ENCODE data around the gene MAPK8IP1. TPM values are rescaled to one million over a fixed set of nuclear protein-coding genes. Genes with fewer than 3 reads are reported as not detected.

The MAPK8IP1 gene
- total RNA-seq, 1 donor from 2014 or later: 48.1 TPM

- Mint-ChIP-seq H3K27ac (no peak overlapping the region), H3K27me3 (no peaks in the 10 kb centered on the region), H3K4me1 (ENCODE audit: low read depth) (no peaks in the 10 kb centered on the region), H3K36me3 (ENCODE audit: insufficient read depth) (peaks cover 14% of the 10 kb centered on the region), H3K4me3 (ENCODE audit: low read depth) (no peak overlapping the region), H3K9me3 (ENCODE audit: low read depth) (no peaks in the 10 kb centered on the region)
- TF ChIP-seq, protein P1, sequence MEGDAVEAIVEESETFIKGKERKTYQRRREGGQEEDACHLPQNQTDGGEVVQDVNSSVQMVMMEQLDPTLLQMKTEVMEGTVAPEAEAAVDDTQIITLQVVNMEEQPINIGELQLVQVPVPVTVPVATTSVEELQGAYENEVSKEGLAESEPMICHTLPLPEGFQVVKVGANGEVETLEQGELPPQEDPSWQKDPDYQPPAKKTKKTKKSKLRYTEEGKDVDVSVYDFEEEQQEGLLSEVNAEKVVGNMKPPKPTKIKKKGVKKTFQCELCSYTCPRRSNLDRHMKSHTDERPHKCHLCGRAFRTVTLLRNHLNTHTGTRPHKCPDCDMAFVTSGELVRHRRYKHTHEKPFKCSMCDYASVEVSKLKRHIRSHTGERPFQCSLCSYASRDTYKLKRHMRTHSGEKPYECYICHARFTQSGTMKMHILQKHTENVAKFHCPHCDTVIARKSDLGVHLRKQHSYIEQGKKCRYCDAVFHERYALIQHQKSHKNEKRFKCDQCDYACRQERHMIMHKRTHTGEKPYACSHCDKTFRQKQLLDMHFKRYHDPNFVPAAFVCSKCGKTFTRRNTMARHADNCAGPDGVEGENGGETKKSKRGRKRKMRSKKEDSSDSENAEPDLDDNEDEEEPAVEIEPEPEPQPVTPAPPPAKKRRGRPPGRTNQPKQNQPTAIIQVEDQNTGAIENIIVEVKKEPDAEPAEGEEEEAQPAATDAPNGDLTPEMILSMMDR (IDR thresholded peaks at IDR 0.05; ENCODE audit: unreplicated experiment): no peak
- DNase-seq (ENCODE audit: low spot score, unreplicated experiment): no peak
Measured at GRCh38 chr11:45949992-45950407, 64.5 kb downstream of the MAPK8IP1 start.

Other genes with a start within 250 kb of the MAPK8IP1 start
- 0.31 and 0.36 TPM in 2 replicates for gene CHST1, start 220.0 kb upstream of the MAPK8IP1 start, total RNA-seq
- gene SLC35C1, start 80.5 kb upstream of the MAPK8IP1 start, total RNA-seq: 12.8 and 14.0 TPM in 2 replicates
- 34.1 and 34.8 TPM in 2 replicates for gene CRY2, start 38.2 kb upstream of the MAPK8IP1 start, total RNA-seq
- gene FREY1, start 21.6 kb downstream of the MAPK8IP1 start, total RNA-seq: 2.8 and 3.7 TPM in 2 replicates
- gene PEX16, start 32.2 kb downstream of the MAPK8IP1 start, total RNA-seq: 28.0 and 34.6 TPM in 2 replicates
- gene LARGE2, start 37.0 kb downstream of the MAPK8IP1 start, total RNA-seq: 39.4 and 47.3 TPM in 2 replicates
- 65.5 and 70.1 TPM in 2 replicates for gene PHF21A, start 235.8 kb downstream of the MAPK8IP1 start, total RNA-seq

Measured in progenitor cell of endocrine pancreas (in vitro differentiated cells).